GM19452 (cell line): Measurements from ENCODE around the gene YPEL5.
"Not testable (repeated sequence)": the region's sequence is repeated elsewhere in the genome, so short reads cannot be mapped to it uniquely, and the experiment has no call there.

Experiments
- ATAC-seq: cut with Tn5 transposase; IDR thresholded peaks from one replicate; pipeline ENCODE4 v1.9.1; 2021; ENCODE audit not compliant: unreplicated experiment

The YPEL5 gene

GRCh38 chr2:30146337-30147195 is at the start of gene YPEL5:
Gene YPEL5 (plus strand): TSS chr2:30147007. CDS start chr2:30156652, 9,645 bp downstream.
- peak; percentile 91 for ATAC-seq

GRCh38 chr2:30098266-30099005 is 48.4 kb upstream of the YPEL5 start:
- ATAC-seq, result no peak

- ATAC-seq, result not testable (repeated sequence)
These were observed 47.4 kb upstream of the YPEL5 start for GRCh38 chr2:30099366-30099765.

- not testable (repeated sequence) for ATAC-seq
These were observed 46.1 kb upstream of the YPEL5 start for GRCh38 chr2:30100691-30101090.

- no peak for ATAC-seq
These were observed 42.5 kb upstream of the YPEL5 start for GRCh38 chr2:30104307-30104706.

- no peak for ATAC-seq
These were observed 41.3 kb upstream of the YPEL5 start for GRCh38 chr2:30105556-30105955.

- ATAC-seq, result no peak
These were observed 40.3 kb upstream of the YPEL5 start for GRCh38 chr2:30106543-30106942.

GRCh38 chr2:30108192-30108591 is 38.6 kb upstream of the YPEL5 start:
- no peak for ATAC-seq

GRCh38 chr2:30108851-30109250 is 38.0 kb upstream of the YPEL5 start:
- ATAC-seq, result no peak

- no peak for ATAC-seq
These were observed 37.0 kb upstream of the YPEL5 start for GRCh38 chr2:30109856-30110255.

GRCh38 chr2:30110773-30111172 is 36.0 kb upstream of the YPEL5 start:
- ATAC-seq, result no peak

- not testable (repeated sequence) for ATAC-seq
These were observed 35.6 kb upstream of the YPEL5 start for GRCh38 chr2:30111186-30111585.

- ATAC-seq, result no peak
These were observed 34.2 kb upstream of the YPEL5 start for GRCh38 chr2:30112561-30112960.

- no peak for ATAC-seq
These were observed 33.1 kb upstream of the YPEL5 start for GRCh38 chr2:30113617-30114293.

GRCh38 chr2:30115141-30115980 is 31.4 kb upstream of the YPEL5 start:
- ATAC-seq, result no peak

GRCh38 chr2:30115981-30116285 is 30.9 kb upstream of the YPEL5 start:
- no peak for ATAC-seq

- ATAC-seq, result no peak
These were observed 24.4 kb upstream of the YPEL5 start for GRCh38 chr2:30122362-30122761.

GRCh38 chr2:30127016-30127893 is 19.6 kb upstream of the YPEL5 start:
- ATAC-seq, result no peak

GRCh38 chr2:30134582-30134981 is 12.2 kb upstream of the YPEL5 start:
- ATAC-seq, result no peak

GRCh38 chr2:30135541-30135940 is 11.3 kb upstream of the YPEL5 start:
- no peak for ATAC-seq
